Cardiac muscle cell (in vitro differentiated cells and primary cell): ENCODE measurements around the gene AFF2. TPM values are rescaled to one million over a fixed set of nuclear protein-coding genes. Genes with fewer than 3 reads are reported as not detected.

ENCODE experiments used
- DNase-seq, 2 donors: peaks; one replicate each; pipeline versions ENCODE4 v3.0.0 to v3.0.0-alpha.2; 2010 to 2017; ENCODE audit warnings: low read depth in 1 of 2, low spot score in 1 of 2
- H3K27ac ChIP-seq: fragments of 200-600 bp; sonication (generic); 2 replicates; pipeline ENCODE4 v1.5.1; 2016
- H3K27me3 ChIP-seq: fragments of 200-600 bp; sonication (generic); 2 replicates; pipeline ENCODE4 v1.6.0; 2016; ENCODE audit warnings: control low read depth
- H3K36me3 ChIP-seq: fragments of 200-600 bp; sonication (generic); 2 replicates; pipeline ENCODE4 v1.5.1; 2016; ENCODE audit warnings: control low read depth
- H3K4me1 ChIP-seq: fragments of 200-600 bp; sonication (generic); 2 replicates; pipeline ENCODE4 v1.8.1; 2017; ENCODE audit warnings: low read depth, mild to moderate bottlenecking, mixed run types
- H3K4me3 ChIP-seq: fragments of 200-600 bp; sonication (generic); 2 replicates; pipeline ENCODE4 v1.5.1; 2016; ENCODE audit warnings: mild to moderate bottlenecking
- H3K9me3 ChIP-seq: fragments of 200-600 bp; sonication (generic); 2 replicates; pipeline ENCODE4 v1.5.1; 2017; ENCODE audit warnings: low read depth, mild to moderate bottlenecking, control low read depth
- CTCF ChIP-seq: IDR thresholded peaks from 2 replicates; pipeline ENCODE4 v1.5.1; 2012; ENCODE audit warnings: low read depth, mild to moderate bottlenecking, low read length
- polyA plus RNA-seq: library from polyadenylated mRNA; unstranded; fragments of >200 nt; fragmentation: Nextera tagmentation; extraction: Ambion mirVana; gene quantifications from 2 replicates; pipeline ENCODE4 v1.2.1, GENCODE V29; 2016
- total RNA-seq: library from RNA; depleted of rRNA; stranded (reverse); fragments of >200 nt; gene quantifications from 2 replicates; pipeline ENCODE4 v1.2.3, GENCODE V29; 2016

The AFF2 gene
- total and polyA plus RNA-seq, 2 experiments from 2014 or later: 4.4 to 8.3 TPM

- no peak for TF ChIP-seq CTCF
- Histone ChIP-seq H3K27ac (no peak overlapping the region), H3K36me3 (no peaks in the 10 kb centered on the region), H3K4me1 (no peaks in the 10 kb centered on the region), H3K4me3 (no peak overlapping the region), H3K27me3 (peaks cover 2% of the 10 kb centered on the region), H3K9me3 (no peaks in the 10 kb centered on the region)
- DNase-seq: no peak
These were observed 543.0 kb downstream of the AFF2 start for GRCh38 chrX:149043401-149043800.

- DNase-seq: no peak
- Histone ChIP-seq H3K4me1 (no peaks in the 10 kb centered on the region), H3K27ac (no peak overlapping the region), H3K36me3 (no peaks in the 10 kb centered on the region), H3K27me3 (peaks cover 2% of the 10 kb centered on the region), H3K9me3 (no peaks in the 10 kb centered on the region), H3K4me3 (no peak overlapping the region)
- no peak for TF ChIP-seq CTCF
These were observed 544.1 kb downstream of the AFF2 start for GRCh38 chrX:149044471-149044870.

GRCh38 chrX:149045645-149046210 is 545.3 kb downstream of the AFF2 start:
- no peak for DNase-seq
- H3K27ac ChIP-seq: no peak overlapping the region
- H3K9me3 ChIP-seq: no peaks in the 10 kb centered on the region
- TF ChIP-seq CTCF: no peak
- no peaks in the 10 kb centered on the region for H3K4me1 ChIP-seq
- peaks cover 2% of the 10 kb centered on the region for H3K27me3 ChIP-seq
- H3K4me3 ChIP-seq: no peak overlapping the region
- H3K36me3 ChIP-seq: no peaks in the 10 kb centered on the region
